WTC11 (cell line): ENCODE data around the gene ICE2. TPM values are rescaled to one million over a fixed set of nuclear protein-coding genes. Genes with fewer than 3 reads are reported as not detected.

Experiments
- ESRRA ChIP-seq: sonication (generic); formaldehyde crosslinking; IDR thresholded peaks from 2 replicates; pipeline ENCODE4 v1.8.1; 2022; ENCODE audit warnings: mild to moderate bottlenecking, missing genetic modification reagents, borderline replicate concordance
- FOXK1 ChIP-seq: sonication (generic); formaldehyde crosslinking; IDR thresholded peaks from 2 replicates; pipeline ENCODE4 v1.8.0; 2022; ENCODE audit warnings: mild to moderate bottlenecking, moderate library complexity, missing genetic modification reagents
- IRF2 ChIP-seq: sonication (generic); formaldehyde crosslinking; IDR thresholded peaks from 2 replicates; pipeline ENCODE4 v1.8.0; 2022; ENCODE audit warnings: low read depth, missing genetic modification reagents, borderline replicate concordance
- JUN ChIP-seq: sonication (generic); formaldehyde crosslinking; IDR thresholded peaks from 2 replicates; pipeline ENCODE4 v1.8.0; 2023; ENCODE audit warnings: mild to moderate bottlenecking, missing genetic modification reagents
- NR1H2 ChIP-seq: sonication (generic); formaldehyde crosslinking; IDR thresholded peaks from 2 replicates; pipeline ENCODE4 v1.9.0; 2021; ENCODE audit warnings: mild to moderate bottlenecking, moderate library complexity, missing genetic modification reagents
- NR2C2 ChIP-seq: sonication (generic); formaldehyde crosslinking; IDR thresholded peaks from 2 replicates; pipeline ENCODE4 v1.8.0; 2022; ENCODE audit warnings: mild to moderate bottlenecking, missing genetic modification reagents
- OVOL2 ChIP-seq: fragments of 250-450 bp; sonication (Bioruptor Pico); IDR thresholded peaks from 2 replicates; pipeline ENCODE4 v1.9.0; 2021; ENCODE audit warnings: mild to moderate bottlenecking, borderline replicate concordance
- SMAD4 ChIP-seq: sonication (generic); formaldehyde crosslinking; IDR thresholded peaks from 2 replicates; pipeline ENCODE4 v1.8.0; 2022; ENCODE audit warnings: mild to moderate bottlenecking, missing genetic modification reagents
- TEAD1 ChIP-seq: sonication (generic); formaldehyde crosslinking; IDR thresholded peaks from 2 replicates; pipeline ENCODE4 v1.8.0; 2022; ENCODE audit warnings: mild to moderate bottlenecking, missing genetic modification reagents
- ZBTB21 ChIP-seq: sonication (generic); formaldehyde crosslinking; IDR thresholded peaks from 2 replicates; pipeline ENCODE4 v1.8.1; 2023; ENCODE audit warnings: mild to moderate bottlenecking, missing genetic modification reagents, borderline replicate concordance
- total RNA-seq: library from RNA; stranded (reverse); gene quantifications from 3 replicates; pipeline ENCODE4 v1.2.3, GENCODE V29; 2021
- TF ChIP-seq, protein P1 (sequence below): fragments of 250-450 bp; sonication (Bioruptor Pico); IDR thresholded peaks from 2 replicates; pipeline ENCODE4 v1.9.0; 2021; ENCODE audit warnings: mild to moderate bottlenecking, borderline replicate concordance
- TF ChIP-seq, protein P2 (sequence below): sonication (generic); formaldehyde crosslinking; IDR thresholded peaks from 2 replicates; pipeline ENCODE4 v1.8.1; 2023; ENCODE audit warnings: mild to moderate bottlenecking, moderate library complexity, missing genetic modification reagents
- TF ChIP-seq, protein P3 (sequence below): sonication (generic); formaldehyde crosslinking; IDR thresholded peaks from 2 replicates; pipeline ENCODE4 v1.8.0; 2023; ENCODE audit warnings: missing genetic modification reagents, mild to moderate bottlenecking, borderline replicate concordance
- TF ChIP-seq, protein P4 (sequence below): sonication (generic); formaldehyde crosslinking; IDR thresholded peaks from 2 replicates; pipeline ENCODE4 v1.8.0; 2022; ENCODE audit warnings: mild to moderate bottlenecking, missing genetic modification reagents
- TF ChIP-seq, protein P5 (sequence below): fragments of 250-450 bp; sonication (Bioruptor Pico); conservative IDR thresholded peaks from 2 replicates; pipeline ENCODE4 v1.9.0; 2021; ENCODE audit warnings: mild to moderate bottlenecking
- TF ChIP-seq, protein P6 (sequence below): sonication (generic); formaldehyde crosslinking; conservative IDR thresholded peaks from 2 replicates; pipeline ENCODE4 v1.8.1; 2022; ENCODE audit warnings: mild to moderate bottlenecking, missing genetic modification reagents
- TF ChIP-seq, protein P7 (sequence below): sonication (generic); formaldehyde crosslinking; IDR thresholded peaks from 2 replicates; pipeline ENCODE4 v1.8.0; 2022; ENCODE audit warnings: mild to moderate bottlenecking, missing genetic modification reagents
- TF ChIP-seq, protein P8 (sequence below): fragments of 250-450 bp; sonication (Bioruptor Pico); IDR thresholded peaks from 2 replicates; pipeline ENCODE4 v1.8.0; 2021; ENCODE audit warnings: mild to moderate bottlenecking
- TF ChIP-seq, protein P9 (sequence below): fragments of 250-450 bp; sonication (Bioruptor Pico); IDR thresholded peaks from 2 replicates; pipeline ENCODE4 v1.9.0; 2021; ENCODE audit warnings: mild to moderate bottlenecking
- TF ChIP-seq, protein P10 (sequence below): sonication (generic); formaldehyde crosslinking; IDR thresholded peaks from 2 replicates; pipeline ENCODE4 v1.8.1; 2023; ENCODE audit warnings: mild to moderate bottlenecking, missing genetic modification reagents, moderate library complexity

ICE2 gene
- total RNA-seq, 1 experiment from 2014 or later, result 76.9 TPM

DNA sequence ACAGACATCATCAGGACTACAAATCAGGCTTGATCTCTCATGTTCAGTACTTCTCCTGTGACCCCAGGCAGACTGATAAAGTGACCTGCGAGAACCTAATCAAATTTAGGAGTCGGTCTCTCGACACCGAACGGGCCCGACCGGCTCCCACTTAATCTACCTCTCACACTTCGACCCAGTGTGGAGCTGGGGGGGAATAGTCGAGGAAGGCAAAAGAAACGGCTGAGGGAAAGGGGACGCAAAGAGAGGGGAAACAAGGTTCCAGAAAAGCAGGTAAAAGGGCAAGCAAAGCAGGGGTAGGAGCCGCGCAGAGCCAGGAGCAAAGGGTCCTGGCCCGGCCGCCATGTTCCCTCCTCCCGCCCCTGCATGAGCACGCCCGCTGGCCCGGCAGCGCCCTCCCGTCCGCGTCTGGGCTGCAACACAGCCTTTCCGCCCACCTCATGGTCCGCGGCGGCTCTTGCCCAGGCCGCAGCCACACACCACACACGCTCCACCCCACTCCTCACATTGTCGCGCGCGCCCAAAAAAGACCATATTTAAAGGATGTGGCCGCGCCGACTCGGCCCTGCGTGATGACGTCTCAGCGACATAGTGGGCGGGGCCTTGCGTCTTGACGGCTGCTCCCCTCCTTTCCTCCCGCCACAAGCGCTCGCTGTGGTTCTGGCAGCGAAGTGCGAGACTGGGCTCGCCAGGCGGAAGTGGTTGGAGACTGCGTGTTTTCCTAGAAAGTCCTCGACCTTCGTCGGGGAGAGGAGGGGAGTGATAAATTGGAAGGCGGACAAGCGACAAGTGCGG lies at the start of gene ICE2 (continued):
- TF ChIP-seq, protein P1, sequence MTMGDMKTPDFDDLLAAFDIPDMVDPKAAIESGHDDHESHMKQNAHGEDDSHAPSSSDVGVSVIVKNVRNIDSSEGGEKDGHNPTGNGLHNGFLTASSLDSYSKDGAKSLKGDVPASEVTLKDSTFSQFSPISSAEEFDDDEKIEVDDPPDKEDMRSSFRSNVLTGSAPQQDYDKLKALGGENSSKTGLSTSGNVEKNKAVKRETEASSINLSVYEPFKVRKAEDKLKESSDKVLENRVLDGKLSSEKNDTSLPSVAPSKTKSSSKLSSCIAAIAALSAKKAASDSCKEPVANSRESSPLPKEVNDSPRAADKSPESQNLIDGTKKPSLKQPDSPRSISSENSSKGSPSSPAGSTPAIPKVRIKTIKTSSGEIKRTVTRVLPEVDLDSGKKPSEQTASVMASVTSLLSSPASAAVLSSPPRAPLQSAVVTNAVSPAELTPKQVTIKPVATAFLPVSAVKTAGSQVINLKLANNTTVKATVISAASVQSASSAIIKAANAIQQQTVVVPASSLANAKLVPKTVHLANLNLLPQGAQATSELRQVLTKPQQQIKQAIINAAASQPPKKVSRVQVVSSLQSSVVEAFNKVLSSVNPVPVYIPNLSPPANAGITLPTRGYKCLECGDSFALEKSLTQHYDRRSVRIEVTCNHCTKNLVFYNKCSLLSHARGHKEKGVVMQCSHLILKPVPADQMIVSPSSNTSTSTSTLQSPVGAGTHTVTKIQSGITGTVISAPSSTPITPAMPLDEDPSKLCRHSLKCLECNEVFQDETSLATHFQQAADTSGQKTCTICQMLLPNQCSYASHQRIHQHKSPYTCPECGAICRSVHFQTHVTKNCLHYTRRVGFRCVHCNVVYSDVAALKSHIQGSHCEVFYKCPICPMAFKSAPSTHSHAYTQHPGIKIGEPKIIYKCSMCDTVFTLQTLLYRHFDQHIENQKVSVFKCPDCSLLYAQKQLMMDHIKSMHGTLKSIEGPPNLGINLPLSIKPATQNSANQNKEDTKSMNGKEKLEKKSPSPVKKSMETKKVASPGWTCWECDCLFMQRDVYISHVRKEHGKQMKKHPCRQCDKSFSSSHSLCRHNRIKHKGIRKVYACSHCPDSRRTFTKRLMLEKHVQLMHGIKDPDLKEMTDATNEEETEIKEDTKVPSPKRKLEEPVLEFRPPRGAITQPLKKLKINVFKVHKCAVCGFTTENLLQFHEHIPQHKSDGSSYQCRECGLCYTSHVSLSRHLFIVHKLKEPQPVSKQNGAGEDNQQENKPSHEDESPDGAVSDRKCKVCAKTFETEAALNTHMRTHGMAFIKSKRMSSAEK (CRISPR knock-in tag), result no peak
- TF ChIP-seq, protein P2, sequence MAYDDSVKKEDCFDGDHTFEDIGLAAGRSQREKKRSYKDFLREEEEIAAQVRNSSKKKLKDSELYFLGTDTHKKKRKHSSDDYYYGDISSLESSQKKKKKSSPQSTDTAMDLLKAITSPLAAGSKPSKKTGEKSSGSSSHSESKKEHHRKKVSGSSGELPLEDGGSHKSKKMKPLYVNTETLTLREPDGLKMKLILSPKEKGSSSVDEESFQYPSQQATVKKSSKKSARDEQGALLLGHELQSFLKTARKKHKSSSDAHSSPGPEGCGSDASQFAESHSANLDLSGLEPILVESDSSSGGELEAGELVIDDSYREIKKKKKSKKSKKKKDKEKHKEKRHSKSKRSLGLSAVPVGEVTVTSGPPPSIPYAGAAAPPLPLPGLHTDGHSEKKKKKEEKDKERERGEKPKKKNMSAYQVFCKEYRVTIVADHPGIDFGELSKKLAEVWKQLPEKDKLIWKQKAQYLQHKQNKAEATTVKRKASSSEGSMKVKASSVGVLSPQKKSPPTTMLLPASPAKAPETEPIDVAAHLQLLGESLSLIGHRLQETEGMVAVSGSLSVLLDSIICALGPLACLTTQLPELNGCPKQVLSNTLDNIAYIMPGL (CRISPR knock-in tag), result peak; percentile 71
- TF ChIP-seq ZBTB21 (CRISPR knock-in tag) (no peak), ESRRA (CRISPR knock-in tag) (no peak), OVOL2 (CRISPR knock-in tag) (no peak), NR1H2 (CRISPR knock-in tag) (no peak), SMAD4 (CRISPR knock-in tag) (no peak), JUN (no peak), FOXK1 (CRISPR knock-in tag) (peak; percentile 94), IRF2 (CRISPR knock-in tag) (no peak), NR2C2 (CRISPR knock-in tag) (no peak), TEAD1 (CRISPR knock-in tag) (peak; percentile 94)
- TF ChIP-seq, protein P3, sequence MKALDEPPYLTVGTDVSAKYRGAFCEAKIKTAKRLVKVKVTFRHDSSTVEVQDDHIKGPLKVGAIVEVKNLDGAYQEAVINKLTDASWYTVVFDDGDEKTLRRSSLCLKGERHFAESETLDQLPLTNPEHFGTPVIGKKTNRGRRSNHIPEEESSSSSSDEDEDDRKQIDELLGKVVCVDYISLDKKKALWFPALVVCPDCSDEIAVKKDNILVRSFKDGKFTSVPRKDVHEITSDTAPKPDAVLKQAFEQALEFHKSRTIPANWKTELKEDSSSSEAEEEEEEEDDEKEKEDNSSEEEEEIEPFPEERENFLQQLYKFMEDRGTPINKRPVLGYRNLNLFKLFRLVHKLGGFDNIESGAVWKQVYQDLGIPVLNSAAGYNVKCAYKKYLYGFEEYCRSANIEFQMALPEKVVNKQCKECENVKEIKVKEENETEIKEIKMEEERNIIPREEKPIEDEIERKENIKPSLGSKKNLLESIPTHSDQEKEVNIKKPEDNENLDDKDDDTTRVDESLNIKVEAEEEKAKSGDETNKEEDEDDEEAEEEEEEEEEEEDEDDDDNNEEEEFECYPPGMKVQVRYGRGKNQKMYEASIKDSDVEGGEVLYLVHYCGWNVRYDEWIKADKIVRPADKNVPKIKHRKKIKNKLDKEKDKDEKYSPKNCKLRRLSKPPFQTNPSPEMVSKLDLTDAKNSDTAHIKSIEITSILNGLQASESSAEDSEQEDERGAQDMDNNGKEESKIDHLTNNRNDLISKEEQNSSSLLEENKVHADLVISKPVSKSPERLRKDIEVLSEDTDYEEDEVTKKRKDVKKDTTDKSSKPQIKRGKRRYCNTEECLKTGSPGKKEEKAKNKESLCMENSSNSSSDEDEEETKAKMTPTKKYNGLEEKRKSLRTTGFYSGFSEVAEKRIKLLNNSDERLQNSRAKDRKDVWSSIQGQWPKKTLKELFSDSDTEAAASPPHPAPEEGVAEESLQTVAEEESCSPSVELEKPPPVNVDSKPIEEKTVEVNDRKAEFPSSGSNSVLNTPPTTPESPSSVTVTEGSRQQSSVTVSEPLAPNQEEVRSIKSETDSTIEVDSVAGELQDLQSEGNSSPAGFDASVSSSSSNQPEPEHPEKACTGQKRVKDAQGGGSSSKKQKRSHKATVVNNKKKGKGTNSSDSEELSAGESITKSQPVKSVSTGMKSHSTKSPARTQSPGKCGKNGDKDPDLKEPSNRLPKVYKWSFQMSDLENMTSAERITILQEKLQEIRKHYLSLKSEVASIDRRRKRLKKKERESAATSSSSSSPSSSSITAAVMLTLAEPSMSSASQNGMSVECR (CRISPR knock-in tag), result peak; percentile 73
- TF ChIP-seq, protein P4, sequence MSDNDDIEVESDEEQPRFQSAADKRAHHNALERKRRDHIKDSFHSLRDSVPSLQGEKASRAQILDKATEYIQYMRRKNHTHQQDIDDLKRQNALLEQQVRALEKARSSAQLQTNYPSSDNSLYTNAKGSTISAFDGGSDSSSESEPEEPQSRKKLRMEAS (CRISPR knock-in tag), result peak; percentile 96
- TF ChIP-seq, protein P5, sequence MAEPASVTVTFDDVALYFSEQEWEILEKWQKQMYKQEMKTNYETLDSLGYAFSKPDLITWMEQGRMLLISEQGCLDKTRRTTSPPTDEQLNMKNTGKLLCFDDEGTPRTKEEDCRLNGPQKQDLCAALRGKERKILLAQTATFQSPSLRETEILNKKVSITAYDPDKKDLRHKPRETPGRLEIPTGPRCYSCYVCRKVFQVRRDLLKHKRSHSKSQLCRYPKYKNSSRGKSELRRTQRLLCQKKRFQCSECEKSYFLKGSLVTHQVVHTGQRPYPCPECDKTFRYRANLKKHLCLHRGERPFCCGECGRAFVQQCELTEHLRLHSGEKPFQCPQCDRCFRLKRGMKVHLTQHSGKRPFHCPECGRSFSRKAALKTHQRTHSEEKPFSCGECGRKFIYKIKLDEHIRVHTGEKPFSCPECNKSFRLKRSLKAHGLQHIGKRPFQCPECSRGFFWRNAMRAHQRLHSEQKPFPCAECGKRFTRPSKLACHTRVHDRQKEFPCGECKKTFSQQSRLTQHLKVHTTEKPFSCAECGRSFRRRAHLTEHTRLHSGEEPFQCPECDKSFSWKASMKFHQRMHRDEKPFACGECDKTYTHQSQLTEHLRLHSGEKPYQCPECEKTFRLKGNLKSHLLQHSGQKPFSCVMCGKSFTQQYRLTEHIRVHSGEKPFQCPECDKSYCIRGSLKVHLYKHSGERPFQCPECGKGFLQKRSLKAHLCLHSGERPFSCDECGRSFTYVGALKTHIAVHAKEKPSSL (CRISPR knock-in tag), result no peak
- TF ChIP-seq, protein P6, sequence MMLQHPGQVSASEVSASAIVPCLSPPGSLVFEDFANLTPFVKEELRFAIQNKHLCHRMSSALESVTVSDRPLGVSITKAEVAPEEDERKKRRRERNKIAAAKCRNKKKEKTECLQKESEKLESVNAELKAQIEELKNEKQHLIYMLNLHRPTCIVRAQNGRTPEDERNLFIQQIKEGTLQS (CRISPR knock-in tag), result no peak
- TF ChIP-seq, protein P7, sequence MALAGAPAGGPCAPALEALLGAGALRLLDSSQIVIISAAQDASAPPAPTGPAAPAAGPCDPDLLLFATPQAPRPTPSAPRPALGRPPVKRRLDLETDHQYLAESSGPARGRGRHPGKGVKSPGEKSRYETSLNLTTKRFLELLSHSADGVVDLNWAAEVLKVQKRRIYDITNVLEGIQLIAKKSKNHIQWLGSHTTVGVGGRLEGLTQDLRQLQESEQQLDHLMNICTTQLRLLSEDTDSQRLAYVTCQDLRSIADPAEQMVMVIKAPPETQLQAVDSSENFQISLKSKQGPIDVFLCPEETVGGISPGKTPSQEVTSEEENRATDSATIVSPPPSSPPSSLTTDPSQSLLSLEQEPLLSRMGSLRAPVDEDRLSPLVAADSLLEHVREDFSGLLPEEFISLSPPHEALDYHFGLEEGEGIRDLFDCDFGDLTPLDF (CRISPR knock-in tag), result no peak
- TF ChIP-seq, protein P8, sequence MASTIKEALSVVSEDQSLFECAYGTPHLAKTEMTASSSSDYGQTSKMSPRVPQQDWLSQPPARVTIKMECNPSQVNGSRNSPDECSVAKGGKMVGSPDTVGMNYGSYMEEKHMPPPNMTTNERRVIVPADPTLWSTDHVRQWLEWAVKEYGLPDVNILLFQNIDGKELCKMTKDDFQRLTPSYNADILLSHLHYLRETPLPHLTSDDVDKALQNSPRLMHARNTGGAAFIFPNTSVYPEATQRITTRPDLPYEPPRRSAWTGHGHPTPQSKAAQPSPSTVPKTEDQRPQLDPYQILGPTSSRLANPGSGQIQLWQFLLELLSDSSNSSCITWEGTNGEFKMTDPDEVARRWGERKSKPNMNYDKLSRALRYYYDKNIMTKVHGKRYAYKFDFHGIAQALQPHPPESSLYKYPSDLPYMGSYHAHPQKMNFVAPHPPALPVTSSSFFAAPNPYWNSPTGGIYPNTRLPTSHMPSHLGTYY (CRISPR knock-in tag), result no peak
- TF ChIP-seq, protein P9, sequence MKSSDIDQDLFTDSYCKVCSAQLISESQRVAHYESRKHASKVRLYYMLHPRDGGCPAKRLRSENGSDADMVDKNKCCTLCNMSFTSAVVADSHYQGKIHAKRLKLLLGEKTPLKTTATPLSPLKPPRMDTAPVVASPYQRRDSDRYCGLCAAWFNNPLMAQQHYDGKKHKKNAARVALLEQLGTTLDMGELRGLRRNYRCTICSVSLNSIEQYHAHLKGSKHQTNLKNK (CRISPR knock-in tag), result no peak
- TF ChIP-seq, protein P10, sequence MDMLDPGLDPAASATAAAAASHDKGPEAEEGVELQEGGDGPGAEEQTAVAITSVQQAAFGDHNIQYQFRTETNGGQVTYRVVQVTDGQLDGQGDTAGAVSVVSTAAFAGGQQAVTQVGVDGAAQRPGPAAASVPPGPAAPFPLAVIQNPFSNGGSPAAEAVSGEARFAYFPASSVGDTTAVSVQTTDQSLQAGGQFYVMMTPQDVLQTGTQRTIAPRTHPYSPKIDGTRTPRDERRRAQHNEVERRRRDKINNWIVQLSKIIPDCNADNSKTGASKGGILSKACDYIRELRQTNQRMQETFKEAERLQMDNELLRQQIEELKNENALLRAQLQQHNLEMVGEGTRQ (CRISPR knock-in tag), result peak; percentile 17; the same call in 1 of the 2 replicates
